Activated CD8-positive, alpha-beta memory T cell treated with anti-CD3 and anti-CD28 coated beads for 4 hours (primary cell): ENCODE data around the gene RBMY1J.
"Not testable (repeated sequence)": the region's sequence is repeated elsewhere in the genome, so short reads cannot be mapped to it uniquely, and the experiment has no call there.

Experiments used
- DNase-seq, 2 donors: peaks; one replicate each; pipeline ENCODE4 v3.0.0-alpha.2; 2020; ENCODE audit warnings: low read depth in 2 of 2

Gene RBMY1J

DNA sequence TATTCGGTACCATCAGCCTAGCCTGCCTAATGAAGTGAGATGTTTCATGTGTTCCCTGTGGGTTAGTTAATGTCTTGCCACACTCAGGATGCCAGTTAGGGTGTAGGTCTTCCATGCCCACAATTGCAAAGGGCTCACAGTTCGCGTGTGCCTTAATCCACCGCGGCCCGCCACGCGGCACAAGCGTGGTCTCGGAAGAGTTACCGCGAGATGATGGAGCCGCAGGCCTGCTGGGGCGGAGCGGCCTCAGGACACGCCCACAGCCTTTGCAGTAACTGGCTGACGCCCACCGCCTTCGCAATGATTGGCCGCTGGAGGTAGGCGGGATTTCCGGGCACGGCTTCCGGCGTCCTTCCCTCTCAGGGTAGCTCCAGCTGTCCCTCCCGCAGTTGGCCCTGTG, at the start of gene RBMY1J:
Gene RBMY1J (plus strand): TSS at position 301 of the 400 bp plus-strand sequence. CDS start 2,038 bp downstream, outside the sequence.
- DNase-seq = not testable (repeated sequence)

DNA sequence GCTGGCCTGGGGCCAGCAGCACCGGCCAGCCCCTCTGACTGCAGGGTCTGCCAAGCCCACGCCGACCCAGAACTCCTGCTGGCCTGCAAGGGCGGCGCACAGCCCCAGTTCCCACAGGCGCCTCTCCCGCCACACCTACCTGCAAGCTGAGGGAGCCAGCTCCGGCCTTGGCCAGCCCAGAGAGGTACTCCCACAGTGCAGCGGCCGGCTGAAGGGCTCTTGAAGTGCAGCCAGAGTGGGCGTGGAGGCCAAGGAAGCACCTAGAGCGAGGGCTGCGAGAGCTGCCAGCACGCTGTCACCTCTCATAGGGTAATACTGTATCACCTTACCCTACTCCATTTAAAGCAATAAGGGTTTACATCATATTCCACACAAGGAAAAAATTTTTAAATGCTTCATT, 35.8 kb upstream of the RBMY1J start:
- no peak for DNase-seq

DNA sequence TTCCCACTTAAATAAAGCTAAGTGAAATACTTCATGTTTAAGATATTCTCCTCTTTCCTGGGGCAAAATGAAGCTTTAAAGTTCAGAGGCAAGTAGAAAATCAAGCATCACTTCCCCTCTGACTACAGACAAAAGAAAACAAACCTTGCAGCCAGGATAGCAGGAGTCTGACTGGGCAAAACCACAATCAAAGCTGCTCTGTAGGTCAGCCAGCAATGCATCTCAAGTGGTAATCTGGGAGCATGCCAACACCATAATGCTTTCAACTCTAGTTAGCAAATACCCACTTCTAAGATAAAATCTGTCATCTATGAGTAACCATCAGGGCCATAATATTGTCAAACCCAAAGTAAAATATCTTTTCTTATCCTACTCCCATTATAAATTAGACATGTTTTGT, 32.6 kb upstream of the RBMY1J start:
- no peak for DNase-seq

DNA sequence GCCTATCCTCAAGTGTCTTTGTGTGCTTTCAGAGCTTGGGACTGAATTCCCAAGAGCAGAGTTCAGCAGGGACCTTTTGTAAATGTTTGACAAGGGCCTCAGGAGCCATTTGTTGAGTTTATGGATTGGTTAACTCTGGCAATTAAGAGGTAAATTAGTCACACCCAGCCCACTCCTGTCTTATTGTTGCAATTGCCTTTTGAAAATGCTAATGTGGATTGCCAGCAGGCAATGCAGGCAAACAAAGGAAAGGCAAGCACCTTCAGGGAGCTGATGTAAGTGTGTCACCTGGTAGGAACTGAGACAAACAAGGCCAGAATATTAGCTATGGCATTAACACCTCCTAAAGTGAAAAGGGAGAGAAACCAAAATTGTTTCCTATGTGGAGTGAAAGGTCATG, 29.7 kb upstream of the RBMY1J start:
- no peak for DNase-seq

DNA sequence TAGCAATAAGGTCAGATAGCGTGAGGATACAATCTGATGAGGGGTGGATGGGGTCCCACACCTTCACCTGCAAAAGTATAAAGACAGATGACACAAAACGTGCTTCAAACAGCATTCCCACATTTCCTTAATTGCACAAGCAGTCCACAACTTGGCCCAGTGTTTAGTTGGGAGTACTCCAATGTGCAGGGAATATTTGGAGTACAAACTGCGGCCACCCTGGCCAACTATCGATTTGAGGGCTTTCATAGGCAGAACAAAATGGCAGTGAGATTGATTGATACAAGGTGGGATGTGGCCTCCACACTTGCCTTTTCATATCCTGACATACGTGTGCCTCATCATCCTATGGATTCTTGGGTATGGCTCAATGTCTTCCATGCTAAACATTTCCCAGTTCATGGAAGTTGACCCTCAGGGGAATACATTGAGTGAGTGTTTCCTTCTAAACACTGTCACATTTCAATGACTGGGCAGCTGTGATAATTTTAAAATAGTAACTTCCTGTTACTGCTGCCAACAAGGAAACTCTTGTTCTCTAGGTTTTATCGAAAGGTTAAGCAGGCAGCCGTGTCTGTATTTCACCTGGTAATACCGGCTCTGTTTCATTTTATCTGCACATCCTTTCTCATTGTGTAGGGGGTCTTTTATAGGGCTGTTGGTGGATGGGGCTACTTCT, 41.6 kb downstream of the RBMY1J start:
- DNase-seq = not testable (repeated sequence)

DNA sequence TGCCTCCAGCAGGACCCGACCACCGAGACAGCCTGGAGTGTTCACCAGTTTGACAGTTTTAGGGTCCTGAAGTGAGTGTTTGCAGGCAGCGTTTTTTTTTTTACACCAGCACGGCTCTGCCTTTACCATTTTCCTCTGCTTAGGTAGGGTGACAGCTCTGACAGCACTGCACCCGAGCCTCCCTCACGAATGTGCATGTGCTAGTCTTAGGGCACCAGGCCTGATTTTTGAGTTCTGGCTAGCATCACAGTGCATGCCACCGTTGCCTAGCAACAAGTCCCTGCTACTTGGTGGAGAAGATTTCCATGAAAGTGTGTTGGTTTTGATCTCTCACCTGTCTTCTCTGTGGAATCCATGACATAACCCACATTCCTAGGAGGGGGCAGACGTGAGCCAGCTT, 52.3 kb downstream of the RBMY1J start:
- DNase-seq = not testable (repeated sequence)

DNA sequence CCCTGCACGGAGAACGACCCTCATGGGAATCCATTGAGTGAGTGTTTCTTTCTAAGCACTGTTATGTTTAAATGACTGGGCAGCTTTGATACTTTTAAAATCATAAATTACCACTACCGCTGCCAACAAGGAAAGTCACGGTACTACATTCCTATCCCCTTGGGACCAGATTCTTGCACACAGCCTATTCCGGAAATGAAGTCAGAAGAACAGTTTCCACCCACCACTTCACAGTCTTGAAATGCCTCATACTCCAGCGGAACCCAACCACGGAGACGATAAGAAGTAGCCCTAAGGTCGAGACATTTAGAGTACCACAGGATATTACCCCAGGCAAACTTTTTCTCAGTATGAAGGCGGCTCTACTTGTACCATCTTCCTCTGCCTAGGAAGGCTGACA, 58.8 kb downstream of the RBMY1J start:
- not testable (repeated sequence) for DNase-seq
